ENCODE results near the gene DDA1.

The DDA1 gene

GRCh38 chr19:17330262-17331044 is 21.1 kb downstream of the DDA1 start:
- no peak for DNase-seq

GRCh38 chr19:17331045-17331558 is 21.7 kb downstream of the DDA1 start:
- DNase-seq = no peak

DNA sequence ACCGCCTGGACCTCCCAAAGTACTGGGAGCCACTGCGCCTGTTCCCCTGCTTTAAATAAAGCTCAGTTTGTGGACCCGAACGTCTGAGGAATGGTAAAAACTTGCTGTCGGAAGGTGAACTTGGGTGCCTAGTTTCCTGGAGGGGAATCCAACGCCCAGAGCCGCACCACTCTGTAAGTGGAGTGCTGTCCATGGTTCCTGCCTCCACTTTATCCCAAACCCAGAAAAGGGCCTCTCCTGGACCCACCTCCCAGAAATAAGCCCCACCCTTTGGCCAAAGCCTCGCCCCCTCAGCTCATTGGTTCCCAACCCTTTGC is 23.0 kb downstream of the DDA1 start:
- DNase-seq = no peak

DNA sequence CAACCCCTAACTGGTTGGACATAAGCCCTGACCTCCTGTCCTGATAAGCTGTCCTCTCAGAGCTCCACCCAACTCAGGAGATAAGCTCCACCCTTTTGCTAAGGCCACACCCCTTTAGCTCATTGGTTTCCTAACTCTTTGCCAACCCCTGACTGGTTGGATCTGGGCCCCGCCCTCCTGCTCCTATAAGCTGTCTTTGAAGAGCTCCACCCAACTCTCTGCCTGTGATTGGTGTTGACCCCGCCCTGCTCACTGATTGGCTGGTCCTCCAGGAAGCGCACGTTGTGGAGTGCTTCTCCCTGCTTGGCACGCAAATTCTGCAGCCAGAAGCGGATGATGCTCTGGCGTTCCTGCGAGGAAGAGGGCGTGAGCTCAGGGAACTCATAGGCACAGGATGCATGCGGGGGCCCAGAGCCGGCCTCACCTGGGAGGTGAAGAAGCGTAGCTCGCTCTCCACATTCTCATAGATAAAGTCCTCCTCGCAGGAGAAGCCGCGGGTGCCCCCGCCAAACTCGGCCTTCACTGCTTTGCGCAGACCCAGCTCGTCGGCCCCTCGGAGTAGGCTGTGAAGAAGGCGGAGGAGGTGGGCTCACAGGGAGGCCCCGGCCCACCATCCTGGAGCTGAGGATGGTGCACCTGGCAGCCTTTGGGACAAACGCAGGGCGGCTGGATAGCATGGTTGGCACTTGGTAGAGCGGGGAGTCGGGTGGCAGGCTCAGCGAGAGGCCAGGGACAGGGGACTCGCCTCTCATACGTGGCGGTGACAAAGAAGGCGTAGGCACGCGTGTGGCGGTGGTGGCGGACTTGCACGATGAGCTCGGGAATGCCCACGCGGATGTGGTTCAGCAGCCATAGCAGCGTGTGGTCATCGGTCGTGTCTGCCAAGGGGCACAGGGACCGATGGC is 23.6 kb downstream of the DDA1 start:
- no peak for DNase-seq

- DNase-seq = peak; percentile 66 to 84
These were observed 24.4 kb downstream of the DDA1 start for GRCh38 chr19:17333611-17334413.

- DNase-seq = peak; percentile 94 to 97
These were observed 25.3 kb downstream of the DDA1 start, which contains the start of gene ANO8 for GRCh38 chr19:17334414-17335409. ANO8 (minus strand) TSS chr19:17334855; CDS start chr19:17334670, 185 bp downstream.

GRCh38 chr19:17335575-17335974 is 26.2 kb downstream of the DDA1 start:
- no peak for DNase-seq

DNA sequence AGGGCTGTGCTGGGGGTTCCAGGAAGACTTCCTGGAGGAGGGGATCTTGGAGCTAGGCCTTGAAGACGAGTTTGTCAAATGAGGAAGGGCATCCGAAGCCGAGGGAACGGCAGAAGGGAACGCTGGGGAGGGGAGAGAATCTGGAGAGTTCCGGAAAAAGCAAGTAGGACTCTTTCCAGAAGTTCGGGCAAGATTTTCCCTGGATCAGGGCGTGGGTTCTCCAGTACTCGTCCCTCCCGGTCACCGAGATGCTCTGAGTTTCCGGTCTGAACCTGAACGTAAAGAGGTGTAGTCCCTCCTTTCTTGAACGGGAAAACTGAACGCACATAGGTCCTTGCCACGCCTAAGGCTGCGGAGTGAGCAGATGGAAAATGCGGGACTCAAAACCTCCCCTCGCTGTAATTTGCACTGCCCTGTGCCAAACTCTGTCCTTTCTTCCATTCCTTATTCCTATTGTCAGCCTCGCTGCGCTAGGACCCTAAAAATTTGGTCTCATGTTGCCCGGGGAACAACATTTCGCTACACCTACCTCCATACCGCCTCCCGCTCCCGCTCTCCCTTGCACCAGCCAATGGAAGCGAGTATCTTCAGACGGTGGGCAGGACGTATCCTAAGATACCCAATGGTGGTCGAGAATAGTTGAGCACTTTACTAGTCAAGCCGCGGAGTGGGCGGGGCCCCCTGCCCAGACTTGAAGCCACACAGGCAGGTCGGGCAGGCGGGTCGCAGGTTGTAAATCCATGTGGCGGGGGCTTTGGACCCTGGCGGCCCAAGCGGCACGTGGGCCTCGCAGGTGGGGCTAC is 27.7 kb downstream of the DDA1 start, which contains the start of gene GTPBP3:
Gene GTPBP3 (plus strand): TSS at position 682 of the 803 bp plus-strand sequence. CDS start 59 bp downstream, at position 741.
- peak; percentile 94 to 97 for DNase-seq

DNA sequence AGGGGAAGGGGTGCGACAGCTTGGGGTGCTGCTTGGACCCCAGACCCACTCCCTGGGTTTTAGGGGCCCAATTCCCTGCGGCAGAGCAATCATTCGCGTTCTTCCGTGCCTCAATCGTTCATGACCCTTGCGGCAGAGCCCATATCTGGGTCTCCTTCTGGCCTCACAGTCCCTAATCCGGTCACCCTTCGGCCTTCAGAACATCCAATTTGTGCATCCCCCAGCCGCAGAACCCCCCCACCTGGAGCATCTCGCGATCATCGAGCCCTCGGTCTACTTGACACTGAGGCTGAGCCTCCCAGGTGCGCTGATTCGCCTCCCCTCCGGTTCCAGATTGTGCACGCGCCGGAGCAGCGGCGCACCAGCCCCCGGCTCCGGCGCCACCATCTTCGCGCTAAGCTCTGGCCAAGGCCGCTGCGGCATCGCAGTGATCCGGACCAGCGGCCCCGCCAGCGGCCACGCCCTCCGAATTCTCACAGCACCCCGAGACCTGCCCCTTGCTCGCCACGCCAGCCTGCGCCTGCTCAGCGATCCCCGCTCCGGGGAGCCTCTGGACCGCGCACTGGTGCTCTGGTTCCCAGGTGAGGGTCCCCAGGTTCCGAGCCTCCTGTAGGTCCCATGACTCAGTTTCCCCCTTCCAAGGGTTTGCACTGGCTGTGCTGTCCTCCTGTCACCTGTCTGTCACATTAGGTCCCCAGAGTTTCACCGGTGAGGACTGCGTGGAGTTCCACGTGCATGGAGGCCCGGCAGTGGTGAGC is 28.5 kb downstream of the DDA1 start:
- peak; percentile 17 to 38 for DNase-seq

- DNase-seq = no peak
These were observed 29.2 kb downstream of the DDA1 start for GRCh38 chr19:17338433-17339078.

GRCh38 chr19:17339088-17339741 is 29.9 kb downstream of the DDA1 start:
- peak in 1 of 2 experiments; percentile 58 for DNase-seq

DNA sequence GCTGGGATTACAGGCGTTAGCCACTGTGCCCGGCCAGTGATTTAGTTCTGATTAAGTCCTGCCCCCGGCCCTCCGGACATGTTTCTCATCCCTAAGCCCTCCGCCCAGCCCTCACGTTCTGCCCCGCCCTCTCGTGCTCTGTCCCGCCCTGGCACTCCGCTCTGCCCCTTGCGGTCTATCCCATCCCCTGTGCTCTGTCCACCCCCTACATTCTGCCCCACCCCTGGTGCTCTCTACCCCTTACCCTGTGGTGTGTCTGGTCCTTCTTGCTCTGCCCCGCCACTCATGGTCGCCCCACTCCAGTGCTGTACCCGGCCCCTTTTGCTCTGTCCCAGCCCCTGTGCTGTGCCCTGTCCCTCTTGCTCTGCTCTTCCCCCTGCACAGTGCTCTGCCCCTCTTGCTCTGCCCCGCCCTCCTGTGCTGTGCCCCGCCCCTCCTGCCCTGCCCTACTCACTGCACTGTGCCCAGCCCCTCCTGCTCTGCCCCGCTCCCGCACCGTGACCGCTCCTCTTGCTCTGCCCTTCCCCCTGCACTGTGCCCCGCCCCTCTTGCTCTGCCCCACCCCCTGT is 31.0 kb downstream of the DDA1 start:
- DNase-seq = no peak

DNA sequence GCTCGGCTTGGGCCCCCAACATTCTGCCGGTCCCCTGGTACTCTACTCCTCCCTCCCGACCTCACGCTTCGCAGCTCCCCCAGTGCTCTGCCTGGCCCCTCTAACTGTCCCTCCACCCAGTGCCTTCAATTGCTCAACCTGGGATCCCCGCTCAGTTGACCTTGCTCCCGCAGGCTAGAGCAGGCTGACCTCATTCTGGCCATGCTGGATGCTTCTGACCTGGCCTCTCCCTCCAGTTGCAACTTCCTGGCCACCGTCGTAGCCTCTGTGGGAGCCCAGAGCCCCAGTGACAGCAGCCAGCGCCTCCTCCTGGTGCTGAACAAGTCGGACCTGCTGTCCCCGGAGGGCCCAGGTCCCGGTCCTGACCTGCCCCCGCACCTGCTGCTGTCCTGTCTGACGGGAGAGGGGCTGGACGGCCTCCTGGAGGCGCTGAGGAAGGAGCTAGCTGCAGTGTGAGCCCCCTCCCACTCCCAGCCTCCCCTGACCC is 31.6 kb downstream of the DDA1 start:
- DNase-seq = no peak

- DNase-seq = no peak
These were observed 32.0 kb downstream of the DDA1 start for GRCh38 chr19:17341386-17341785.

- DNase-seq = no peak
These were observed 32.5 kb downstream of the DDA1 start for GRCh38 chr19:17341845-17342244.

GRCh38 chr19:17346109-17346671 is 36.8 kb downstream of the DDA1 start:
- peak; percentile 66 to 78 for DNase-seq

DNA sequence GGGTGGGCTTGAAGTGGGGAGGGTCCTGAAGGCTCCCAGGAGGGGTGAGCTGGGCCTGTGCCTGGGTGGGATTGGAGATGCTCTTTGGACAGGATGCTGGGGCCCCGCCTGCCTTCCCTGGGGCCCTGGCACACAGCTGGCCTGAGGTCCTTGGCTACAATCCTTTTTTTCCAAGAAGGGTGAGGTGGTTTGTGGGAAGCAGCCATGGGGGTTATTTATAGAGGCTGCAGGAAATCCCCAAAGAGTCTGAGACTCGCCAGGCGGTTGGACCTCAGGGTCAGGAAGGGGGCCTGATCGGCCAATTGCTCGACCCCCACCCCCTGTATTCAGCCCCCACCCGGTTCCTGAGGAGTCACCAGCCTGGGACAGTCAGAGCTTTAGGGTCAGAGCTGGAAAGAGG is 38.0 kb downstream of the DDA1 start:
- no peak for DNase-seq

- no peak for DNase-seq
These were observed 38.5 kb downstream of the DDA1 start for GRCh38 chr19:17347877-17348276.

Measured in stimulated activated CD4-positive, alpha-beta T cell treated with anti-CD3 and anti-CD28 coated beads, Interleukin-4, amount 100 ng/mL, for 4 hours (primary cell).